ENCODE results near the gene STUM. TPM values are rescaled to one million over a fixed set of nuclear protein-coding genes. Genes with fewer than 3 reads are reported as not detected.

STUM gene
- total RNA-seq, 4 donors from 2014 or later, result 0.92 to 1.9 (median 1.0) TPM

DNA sequence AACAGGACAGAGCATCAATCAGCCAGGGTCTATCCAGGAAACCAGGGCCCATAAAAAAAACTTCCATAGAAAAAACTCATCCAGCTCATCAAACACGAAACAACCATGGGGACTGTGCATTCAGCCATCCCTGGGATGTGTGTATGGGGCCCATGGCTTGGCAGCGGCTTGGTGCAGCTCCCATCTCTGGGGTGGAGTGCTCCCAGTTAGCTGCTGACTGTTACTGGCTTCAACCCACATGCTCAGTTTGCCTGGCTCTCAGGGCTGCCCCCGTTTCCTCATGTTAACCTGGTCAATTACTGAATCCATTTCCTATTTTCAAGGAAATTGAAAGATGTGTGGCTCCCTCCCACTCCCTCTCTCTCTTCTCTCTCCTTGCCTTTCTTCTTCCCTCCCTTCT, 37.3 kb upstream of the STUM start:
- Histone ChIP-seq H3K36me3 (no peaks in the 10 kb centered on the region), H3K27ac (no peak overlapping the region), H3K27me3 (peaks cover 0 to 3% (median 0%) of the 10 kb centered on the region in 3 donors), H3K4me1 (no peaks in the 10 kb centered on the region), H3K4me3 (no peak overlapping the region), H3K9me3 (no peaks in the 10 kb centered on the region)
- no peak for DNase-seq
- in situ Hi-C loops (cut with MboI; ENCODE audit: low sequenced_read_pairs in 4 of 4), result no loop called here
- intact Hi-C loops (cut with DNase I; ENCODE audit: low total_unique reads), result no loop called here
- ATAC-seq, result no peak
- TF ChIP-seq, protein P1, sequence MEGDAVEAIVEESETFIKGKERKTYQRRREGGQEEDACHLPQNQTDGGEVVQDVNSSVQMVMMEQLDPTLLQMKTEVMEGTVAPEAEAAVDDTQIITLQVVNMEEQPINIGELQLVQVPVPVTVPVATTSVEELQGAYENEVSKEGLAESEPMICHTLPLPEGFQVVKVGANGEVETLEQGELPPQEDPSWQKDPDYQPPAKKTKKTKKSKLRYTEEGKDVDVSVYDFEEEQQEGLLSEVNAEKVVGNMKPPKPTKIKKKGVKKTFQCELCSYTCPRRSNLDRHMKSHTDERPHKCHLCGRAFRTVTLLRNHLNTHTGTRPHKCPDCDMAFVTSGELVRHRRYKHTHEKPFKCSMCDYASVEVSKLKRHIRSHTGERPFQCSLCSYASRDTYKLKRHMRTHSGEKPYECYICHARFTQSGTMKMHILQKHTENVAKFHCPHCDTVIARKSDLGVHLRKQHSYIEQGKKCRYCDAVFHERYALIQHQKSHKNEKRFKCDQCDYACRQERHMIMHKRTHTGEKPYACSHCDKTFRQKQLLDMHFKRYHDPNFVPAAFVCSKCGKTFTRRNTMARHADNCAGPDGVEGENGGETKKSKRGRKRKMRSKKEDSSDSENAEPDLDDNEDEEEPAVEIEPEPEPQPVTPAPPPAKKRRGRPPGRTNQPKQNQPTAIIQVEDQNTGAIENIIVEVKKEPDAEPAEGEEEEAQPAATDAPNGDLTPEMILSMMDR (IDR thresholded peaks at IDR 0.05 in 4 of 5, conservative IDR thresholded peaks at IDR 0.05 in 1 of 5), result no peak
- no peak for TF ChIP-seq POLR2A (IDR thresholded peaks at IDR 0.05)

DNA sequence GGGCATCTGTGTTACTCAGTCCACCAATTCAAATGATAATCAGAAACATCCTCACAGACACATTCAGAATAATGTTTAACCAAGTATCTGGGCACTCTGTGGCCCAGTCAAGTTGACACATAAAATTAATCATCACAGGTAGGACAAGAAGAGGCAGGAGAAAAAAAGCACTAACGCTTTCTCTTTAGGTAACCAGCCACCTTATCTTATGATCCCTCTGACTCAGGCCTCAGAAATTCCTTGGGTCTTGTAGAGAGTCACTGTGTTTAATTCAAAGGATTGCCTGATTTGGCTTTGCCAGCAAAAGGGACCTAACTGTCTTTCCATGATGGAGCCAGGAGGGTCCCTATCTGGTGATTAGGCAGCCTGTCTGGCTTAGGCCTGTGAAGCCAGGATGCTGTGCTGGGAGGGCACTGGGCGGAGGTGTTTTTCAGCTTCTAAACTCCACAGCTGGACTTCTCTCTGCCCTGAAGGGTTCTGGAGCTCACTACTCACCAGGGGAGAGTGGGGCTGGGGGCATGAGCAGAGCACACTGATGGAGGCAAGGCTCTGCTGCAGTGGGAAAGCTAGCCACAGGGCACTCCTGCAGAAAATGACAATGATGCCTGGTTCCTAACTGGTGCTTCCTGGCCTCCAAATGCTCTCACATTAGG, 36.4 kb upstream of the STUM start:
- in situ Hi-C loops (cut with MboI; ENCODE audit: low sequenced_read_pairs in 4 of 4), result no loop called here
- no peaks in the 10 kb centered on the region for H3K27me3 ChIP-seq
- no peaks in the 10 kb centered on the region for H3K9me3 ChIP-seq
- TF ChIP-seq, protein P1 (IDR thresholded peaks at IDR 0.05 in 4 of 5, conservative IDR thresholded peaks at IDR 0.05 in 1 of 5), result no peak
- no peak for TF ChIP-seq POLR2A (IDR thresholded peaks at IDR 0.05)
- H3K36me3 ChIP-seq, result no peaks in the 10 kb centered on the region
- H3K27ac ChIP-seq, result no peak overlapping the region
- no peak for DNase-seq
- no peak overlapping the region for H3K4me3 ChIP-seq
- no peaks in the 10 kb centered on the region for H3K4me1 ChIP-seq
- intact Hi-C loops (cut with DNase I; ENCODE audit: low total_unique reads), result no loop called here
- no peak for ATAC-seq

DNA sequence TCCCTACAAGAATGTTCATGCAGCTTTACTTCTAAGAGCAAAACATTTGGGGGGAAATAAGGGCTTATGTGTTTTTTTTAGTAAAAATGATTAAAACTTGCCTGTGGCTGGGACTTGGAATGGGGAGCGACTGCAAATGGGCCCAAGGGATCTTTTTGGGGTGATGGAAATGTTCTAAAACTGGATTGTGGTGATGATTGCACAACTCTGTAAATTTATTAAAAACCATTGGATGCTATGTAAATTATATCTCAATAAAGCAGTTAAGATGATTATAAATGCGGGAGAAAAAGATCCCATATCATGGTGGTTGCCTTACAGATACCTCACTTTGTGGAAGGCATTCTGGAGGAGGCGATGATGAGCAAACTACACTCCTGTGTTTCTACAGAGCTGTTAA, 30.2 kb upstream of the STUM start:
- Histone ChIP-seq H3K9me3 (no peaks in the 10 kb centered on the region), H3K36me3 (no peaks in the 10 kb centered on the region), H3K4me3 (no peak overlapping the region), H3K27ac (no peak overlapping the region), H3K27me3 (no peaks in the 10 kb centered on the region), H3K4me1 (peaks cover 0 to 25% of the 10 kb centered on the region in 2 donors)
- in situ Hi-C loops (cut with MboI; ENCODE audit: low sequenced_read_pairs in 4 of 4) (no loop called here), intact Hi-C loops (cut with DNase I; ENCODE audit: low total_unique reads) (no loop called here)
- ATAC-seq (no peak), DNase-seq (no peak)
- TF ChIP-seq, protein P1 (IDR thresholded peaks at IDR 0.05 in 4 of 5, conservative IDR thresholded peaks at IDR 0.05 in 1 of 5), result no peak
- no peak for TF ChIP-seq POLR2A (IDR thresholded peaks at IDR 0.05)

DNA sequence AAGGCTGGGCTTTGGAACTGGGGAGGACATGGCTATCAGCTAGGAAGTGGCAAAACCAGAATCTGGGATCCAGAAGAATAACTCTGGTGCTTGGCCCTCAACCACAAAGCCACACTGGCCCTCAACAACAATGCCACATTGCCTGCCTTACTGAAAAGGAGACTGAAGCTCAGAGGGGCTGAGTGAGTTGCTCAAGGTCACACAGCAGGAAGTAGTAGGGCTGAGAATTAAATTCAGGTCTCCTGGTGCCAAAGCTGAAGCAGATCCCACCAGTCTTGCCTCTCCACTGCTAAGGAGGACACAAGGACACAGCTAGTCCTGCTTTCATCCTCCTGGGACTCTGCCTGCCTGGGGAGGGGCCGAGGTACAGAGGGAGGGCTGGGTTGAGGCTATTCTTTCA, 29.4 kb upstream of the STUM start:
- in situ Hi-C loops (cut with MboI; ENCODE audit: low sequenced_read_pairs in 4 of 4), result no loop called here
- Histone ChIP-seq H3K36me3 (no peaks in the 10 kb centered on the region), H3K27me3 (no peaks in the 10 kb centered on the region), H3K4me1 (peaks cover 0 to 31% of the 10 kb centered on the region in 2 donors), H3K9me3 (no peaks in the 10 kb centered on the region), H3K4me3 (no peak overlapping the region), H3K27ac (no peak overlapping the region)
- intact Hi-C loops (cut with DNase I; ENCODE audit: low total_unique reads), result no loop called here
- ATAC-seq (no peak), DNase-seq (no peak)
- TF ChIP-seq, protein P1 (IDR thresholded peaks at IDR 0.05 in 4 of 5, conservative IDR thresholded peaks at IDR 0.05 in 1 of 5), result no peak
- no peak for TF ChIP-seq POLR2A (IDR thresholded peaks at IDR 0.05)

Data from gastrocnemius medialis (tissue), 4 donors.